ENCODE data around the gene TRPC4. TPM values are rescaled to one million over a fixed set of nuclear protein-coding genes. Genes with fewer than 3 reads are reported as not detected.

Gene TRPC4
- polyA plus RNA-seq, 2 of the 4 experiments (the other 2 are of a cell fraction): 0.04 to 0.05 TPM

- 31% methylated on average over 5 of the region's 5 CpGs for WGBS (ENCODE audit: missing lambda C conversion rate)
- 0 out of 3 replicates have a peak, but pooled peaks cover 6% of the 10 kb centered on the region for H3K4me1 ChIP-seq
- H3K4me2 ChIP-seq: no peak overlapping the region
These were observed 222.4 kb downstream of the TRPC4 start for GRCh38 chr13:37647031-37647650.

GRCh38 chr13:37646531-37646930, 223.0 kb downstream of the TRPC4 start:
- Histone ChIP-seq H3K4me1 (0 out of 3 replicates have a peak, but pooled peaks cover 6% of the 10 kb centered on the region), H3K27ac (no peak overlapping the region), H3K4me2 (no peak overlapping the region), H3K9me3 (no peaks in the 10 kb centered on the region), H3K4me3 (no peak overlapping the region)
- POLR2A ChIA-PET: no interaction called here
- DNase-seq (ENCODE audit: low read depth in 1 of 2, low spot score in 1 of 2): no peak
- CTCF ChIA-PET: interaction anchor here (1.4 kb wide), 1 partner anchor 936 kb away, joined by 5 read pairs; no protein-coding TSS in a partner anchor
- no peak for FAIRE-seq
- ATAC-seq: no peak
- 28% methylated on average over 3 of the region's 3 CpGs for WGBS (ENCODE audit: missing lambda C conversion rate)
- no peak for TF ChIP-seq GATA3 (IDR thresholded peaks at IDR 0.05; ENCODE audit: borderline replicate concordance)
- TF ChIP-seq POLR2A (IDR thresholded peaks at IDR 0.05; ENCODE audit: low read length): no peak
- TF ChIP-seq HDAC2 (IDR thresholded peaks at IDR 0.05): no peak
- TF ChIP-seq NFE2L2 (conservative IDR thresholded peaks at IDR 0.05; ENCODE audit: low read length): no peak
- TF ChIP-seq MAFK (IDR thresholded peaks at IDR 0.05; ENCODE audit: partially characterized antibody): no peak
- TF ChIP-seq FOSB (CRISPR knock-in tag; IDR thresholded peaks at IDR 0.05): no peak
- TF ChIP-seq ZSCAN20 (CRISPR knock-in tag; IDR thresholded peaks at IDR 0.05): no peak
- no peak for TF ChIP-seq RCOR1 (IDR thresholded peaks at IDR 0.05; ENCODE audit: low read depth, low read length)
- no peak for TF ChIP-seq HOXB5 (CRISPR knock-in tag; IDR thresholded peaks at IDR 0.05)
- TF ChIP-seq REST (IDR thresholded peaks at IDR 0.05): no peak
- TF ChIP-seq E2F6 (IDR thresholded peaks at IDR 0.05; ENCODE audit: borderline replicate concordance, low read depth): no peak
- no peak for TF ChIP-seq TFCP2L1 (CRISPR knock-in tag; IDR thresholded peaks at IDR 0.05)
- TF ChIP-seq POLR2AphosphoS2 (conservative IDR thresholded peaks at IDR 0.05; ENCODE audit: low read length): no peak
- no peak for TF ChIP-seq TP53 (CRISPR knock-in tag; IDR thresholded peaks at IDR 0.05)
- TF ChIP-seq EHMT2 (IDR thresholded peaks at IDR 0.05; ENCODE audit: low read depth): no peak
- no peak for TF ChIP-seq BCL3 (IDR thresholded peaks at IDR 0.05)
- no peak for TF ChIP-seq BHLHE40 (IDR thresholded peaks at IDR 0.05; ENCODE audit: low read depth, low read length)
- no peak for TF ChIP-seq CHD4 (IDR thresholded peaks at IDR 0.05; ENCODE audit: borderline replicate concordance)

More at GRCh38 chr13:37647031-37647650, 222.4 kb downstream of the TRPC4 start:
- ChIA-PET POLR2A (no interaction called here), CTCF (interaction anchor here (1.4 kb wide), 1 partner anchor 935 kb away, joined by 5 read pairs; no protein-coding TSS in a partner anchor)
- H3K27ac ChIP-seq: peak overlapping the region in 1 of 2 experiments; percentile 17; a peak in 1 of 6 replicates
- no peak for ATAC-seq
- H3K4me3 ChIP-seq: no peak overlapping the region
- no peaks in the 10 kb centered on the region for H3K9me3 ChIP-seq
- DNase-seq (ENCODE audit: low read depth in 1 of 2, low spot score in 1 of 2): no peak
- FAIRE-seq: no peak
- TF ChIP-seq BCL3 (IDR thresholded peaks at IDR 0.05) (no peak), SREBF2 (IDR thresholded peaks at IDR 0.05) (no peak), PBX3 (IDR thresholded peaks at IDR 0.05) (no peak), RARB (CRISPR knock-in tag; IDR thresholded peaks at IDR 0.05) (no peak), HOXB13 (CRISPR knock-in tag; IDR thresholded peaks at IDR 0.05; ENCODE audit: low read depth) (no peak), SMC3 (IDR thresholded peaks at IDR 0.05) (no peak), CBX8 (IDR thresholded peaks at IDR 0.05) (no peak), EP300 (IDR thresholded peaks at IDR 0.05) (no peak), RCOR1 (IDR thresholded peaks at IDR 0.05; ENCODE audit: low read depth, low read length) (no peak), FOXS1 (CRISPR knock-in tag; IDR thresholded peaks at IDR 0.05) (no peak), HES2 (IDR thresholded peaks at IDR 0.05) (no peak), ZFP36 (IDR thresholded peaks at IDR 0.05; ENCODE audit: borderline replicate concordance, partially characterized antibody) (no peak)

Measured in A549 (cell line).